GM21367 (cell line): ENCODE results near the gene FGD3.
"Not testable (repeated sequence)": the region's sequence is repeated elsewhere in the genome, so short reads cannot be mapped to it uniquely, and the experiment has no call there.

Experiments
- ATAC-seq: cut with Tn5 transposase; IDR thresholded peaks from one replicate; pipeline ENCODE4 v1.9.1; 2021; ENCODE audit not compliant: unreplicated experiment

FGD3 gene, protein sequence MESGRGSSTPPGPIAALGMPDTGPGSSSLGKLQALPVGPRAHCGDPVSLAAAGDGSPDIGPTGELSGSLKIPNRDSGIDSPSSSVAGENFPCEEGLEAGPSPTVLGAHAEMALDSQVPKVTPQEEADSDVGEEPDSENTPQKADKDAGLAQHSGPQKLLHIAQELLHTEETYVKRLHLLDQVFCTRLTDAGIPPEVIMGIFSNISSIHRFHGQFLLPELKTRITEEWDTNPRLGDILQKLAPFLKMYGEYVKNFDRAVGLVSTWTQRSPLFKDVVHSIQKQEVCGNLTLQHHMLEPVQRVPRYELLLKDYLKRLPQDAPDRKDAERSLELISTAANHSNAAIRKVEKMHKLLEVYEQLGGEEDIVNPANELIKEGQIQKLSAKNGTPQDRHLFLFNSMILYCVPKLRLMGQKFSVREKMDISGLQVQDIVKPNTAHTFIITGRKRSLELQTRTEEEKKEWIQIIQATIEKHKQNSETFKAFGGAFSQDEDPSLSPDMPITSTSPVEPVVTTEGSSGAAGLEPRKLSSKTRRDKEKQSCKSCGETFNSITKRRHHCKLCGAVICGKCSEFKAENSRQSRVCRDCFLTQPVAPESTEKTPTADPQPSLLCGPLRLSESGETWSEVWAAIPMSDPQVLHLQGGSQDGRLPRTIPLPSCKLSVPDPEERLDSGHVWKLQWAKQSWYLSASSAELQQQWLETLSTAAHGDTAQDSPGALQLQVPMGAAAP

DNA sequence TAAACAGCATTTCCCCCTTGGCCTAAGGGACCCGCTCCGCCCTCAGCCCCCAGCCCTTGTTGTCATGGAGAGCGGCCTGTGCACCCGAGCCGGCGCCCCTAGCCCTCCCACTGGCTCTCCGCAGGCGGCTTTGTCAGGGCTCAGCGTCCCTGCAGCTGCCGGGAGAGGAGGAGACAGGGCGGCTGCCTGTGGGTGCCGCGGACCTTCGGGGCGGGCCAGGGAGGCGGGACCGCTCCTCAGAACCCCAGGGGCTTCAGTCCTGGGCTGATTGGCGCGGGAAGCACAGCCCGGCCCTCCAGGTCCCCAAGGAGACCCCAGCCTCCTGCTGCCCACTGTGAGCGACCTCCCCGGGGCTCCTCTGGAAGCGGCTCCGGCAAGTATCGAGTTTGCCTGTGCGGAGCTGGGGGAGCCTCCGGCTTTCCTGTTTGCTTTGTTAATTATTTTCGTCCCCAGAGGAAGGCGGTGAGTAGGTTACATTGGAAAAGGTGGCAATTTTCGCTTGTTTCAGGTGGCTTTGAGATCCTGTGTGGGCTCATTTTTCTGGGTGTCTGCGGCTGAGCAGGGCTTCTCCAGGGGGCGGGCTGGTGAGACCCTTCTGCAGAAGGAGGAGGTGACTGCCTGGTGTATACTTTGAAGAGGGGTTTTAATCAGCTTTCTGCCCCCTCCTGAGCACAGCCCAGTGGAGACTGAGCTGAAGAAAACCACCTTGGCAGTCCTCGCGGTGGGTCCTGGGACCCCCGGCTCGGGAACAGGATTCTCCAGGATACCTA is at the start of gene FGD3:
TSS of gene FGD3 (plus strand) at position 256 of the 770 bp plus-strand sequence. CDS start 28,734 bp downstream, outside the sequence.
- ATAC-seq, result no peak

DNA sequence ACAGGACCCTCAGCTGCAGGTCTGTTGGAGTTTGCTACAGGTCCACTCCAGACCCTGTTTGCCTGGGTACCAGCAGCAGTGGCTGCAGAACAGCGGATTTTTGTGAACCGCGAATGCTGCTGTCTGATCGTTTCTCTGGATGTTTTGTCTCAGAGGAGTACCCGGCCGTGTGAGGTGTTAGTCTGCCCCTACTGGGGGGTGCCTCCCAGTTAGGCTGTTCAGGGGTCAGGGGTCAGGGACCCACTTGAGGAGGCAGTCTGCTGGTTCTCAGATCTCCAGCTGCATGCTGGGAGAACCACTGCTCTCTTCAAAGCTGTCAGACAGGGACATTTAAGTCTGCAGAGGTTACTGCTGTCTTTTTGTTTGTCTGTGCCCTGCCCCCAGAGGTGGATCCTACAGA is 42.2 kb upstream of the FGD3 start:
- not testable (repeated sequence) for ATAC-seq

DNA sequence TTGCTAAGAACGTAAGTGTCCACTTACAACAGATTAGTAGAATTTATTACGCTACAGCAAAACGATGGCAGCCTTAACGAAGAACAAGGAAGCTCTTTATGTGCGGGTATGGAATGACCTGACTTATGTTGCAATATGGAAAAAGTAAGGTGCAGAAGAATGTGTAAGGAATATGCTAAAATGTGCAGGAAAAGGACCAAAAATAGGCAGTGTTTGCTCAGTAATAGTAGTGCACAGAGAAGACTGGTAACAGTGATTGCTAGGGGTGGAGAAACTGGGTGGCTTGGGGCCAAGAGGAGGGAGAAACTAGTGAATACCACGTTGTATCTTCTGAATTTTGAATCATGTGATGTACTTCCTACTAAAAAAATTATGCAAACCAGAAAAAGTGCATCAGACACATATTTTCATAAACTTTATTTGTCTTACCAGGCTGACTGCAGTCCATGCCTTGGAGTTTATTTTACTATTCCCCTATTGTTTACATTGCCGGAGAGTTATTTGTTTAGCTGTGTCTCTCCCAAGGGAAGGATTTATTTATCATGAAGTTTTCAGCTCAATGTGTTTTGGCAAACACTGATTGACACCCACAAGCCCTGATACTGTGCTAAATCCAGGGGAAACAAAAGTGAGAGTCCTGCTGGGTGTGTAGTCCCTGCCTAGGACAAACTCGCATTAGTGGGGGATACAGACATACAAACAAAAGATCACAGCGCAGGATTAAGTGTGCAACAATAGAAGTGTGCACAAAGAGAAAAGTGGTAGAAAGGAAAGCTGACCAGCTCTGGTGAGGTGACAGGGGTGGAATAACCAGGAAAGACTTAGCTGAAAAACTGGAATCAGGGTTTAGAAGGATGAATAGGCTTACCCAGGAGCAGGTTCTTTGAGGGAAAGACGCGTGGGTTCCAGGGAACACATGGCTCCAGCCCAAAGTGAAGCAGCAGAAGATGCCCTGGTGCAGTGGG is 35.5 kb upstream of the FGD3 start:
- ATAC-seq, result no peak

DNA sequence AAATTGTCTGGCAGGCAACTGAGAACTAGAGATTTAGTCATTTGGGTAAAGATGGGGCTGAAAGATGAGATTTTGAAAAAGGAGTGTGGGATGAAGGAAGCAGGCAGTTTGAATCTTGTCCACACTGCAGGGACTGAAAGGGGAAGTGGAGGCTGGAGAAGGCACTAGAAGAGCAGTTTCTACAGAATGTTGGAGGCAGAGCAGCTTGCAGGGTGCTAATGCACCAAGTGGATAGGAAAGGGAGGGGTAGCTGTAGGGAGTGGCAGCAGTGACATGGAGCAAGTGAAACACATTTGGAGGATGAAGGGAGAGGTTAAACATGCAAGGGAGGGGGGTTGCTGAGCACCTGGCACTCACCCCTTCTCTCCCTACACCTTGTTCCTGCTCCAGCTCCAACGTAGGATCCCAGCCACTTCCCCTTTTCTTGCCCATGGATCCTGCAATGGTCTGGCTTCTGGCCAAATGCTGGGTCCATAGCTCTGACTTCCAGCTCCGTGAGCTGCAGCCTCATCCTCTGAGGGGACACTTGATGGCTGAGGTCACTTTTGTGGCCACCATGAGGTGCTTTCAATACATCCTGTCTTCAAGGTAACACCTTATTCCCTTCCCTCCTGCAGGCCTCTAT is 30.0 kb upstream of the FGD3 start:
- no peak for ATAC-seq

DNA sequence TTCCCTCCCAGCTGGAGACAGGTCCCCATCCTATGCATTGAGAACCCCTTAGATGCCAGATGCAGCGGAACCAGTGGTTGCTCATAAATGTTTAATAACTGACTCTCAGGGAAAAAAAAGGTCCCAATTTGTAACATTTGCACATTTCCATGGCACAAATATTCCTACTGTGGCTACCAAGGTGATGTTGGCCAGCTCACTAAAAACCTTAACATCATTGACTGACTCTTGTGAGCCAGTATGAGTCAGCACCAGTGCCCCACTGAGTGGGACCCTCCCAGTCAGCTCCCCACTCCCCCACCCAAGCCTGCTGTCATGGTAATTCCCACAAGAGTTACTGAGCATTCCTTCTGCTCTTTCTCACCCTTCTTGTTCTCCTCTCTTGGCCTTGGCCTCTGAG is 26.9 kb upstream of the FGD3 start:
- no peak for ATAC-seq

DNA sequence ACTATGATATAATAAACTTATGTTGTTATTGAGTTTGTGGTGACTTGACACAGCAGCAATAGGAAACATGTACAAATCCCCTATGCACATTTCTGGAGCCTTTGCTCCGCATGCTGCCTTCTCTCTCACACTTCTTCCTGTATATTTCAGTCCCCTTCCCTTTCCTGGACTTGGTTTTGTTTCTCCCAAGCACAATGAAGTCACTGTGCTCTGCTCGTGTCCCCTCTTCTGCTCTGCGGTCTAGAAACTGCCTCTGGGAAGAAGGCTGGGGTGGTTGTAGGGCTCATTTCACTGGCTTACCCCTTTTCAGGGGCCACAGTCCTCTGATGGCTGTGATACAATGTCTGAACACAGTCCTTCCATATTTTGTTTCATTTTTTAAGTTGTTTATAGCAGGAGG is 15.7 kb upstream of the FGD3 start:
- no peak for ATAC-seq

DNA sequence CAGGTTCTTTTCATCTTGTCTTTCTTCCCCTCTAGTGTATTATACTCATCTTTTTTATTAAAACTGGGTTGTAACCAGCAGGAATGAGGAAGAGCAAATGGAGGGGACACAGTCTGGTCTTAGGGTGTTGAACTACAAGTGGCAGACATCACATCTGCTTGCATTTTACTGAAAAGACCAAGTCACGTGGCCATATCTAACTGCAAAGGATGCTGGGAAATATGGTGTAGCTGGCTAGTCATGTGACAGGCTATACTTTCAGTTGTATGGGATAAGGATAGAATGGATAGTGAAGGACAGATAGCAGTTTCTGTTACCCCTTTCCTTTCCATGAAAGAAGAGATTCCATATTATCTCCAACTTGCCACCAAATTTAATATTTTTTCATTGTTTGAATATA is 13.0 kb upstream of the FGD3 start:
- no peak for ATAC-seq

DNA sequence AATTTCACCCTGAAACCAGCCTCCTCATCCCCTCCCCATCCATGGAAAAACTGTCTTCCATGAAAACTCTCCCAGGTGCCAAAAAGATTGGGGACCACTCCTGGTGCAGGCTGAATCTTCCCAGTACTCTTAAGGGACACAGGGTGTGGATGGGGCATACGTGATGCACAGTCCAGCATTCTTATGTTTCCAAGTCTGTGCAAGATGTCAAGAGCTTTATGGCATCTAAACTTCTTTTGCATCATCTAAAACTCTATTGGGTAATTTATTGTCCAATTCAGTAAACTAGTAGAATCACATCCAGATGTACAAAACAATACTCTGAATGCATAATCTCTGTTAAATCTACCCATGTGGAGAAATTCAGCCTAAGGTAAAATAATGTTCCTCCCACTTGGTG is 9.3 kb upstream of the FGD3 start:
- no peak for ATAC-seq

DNA sequence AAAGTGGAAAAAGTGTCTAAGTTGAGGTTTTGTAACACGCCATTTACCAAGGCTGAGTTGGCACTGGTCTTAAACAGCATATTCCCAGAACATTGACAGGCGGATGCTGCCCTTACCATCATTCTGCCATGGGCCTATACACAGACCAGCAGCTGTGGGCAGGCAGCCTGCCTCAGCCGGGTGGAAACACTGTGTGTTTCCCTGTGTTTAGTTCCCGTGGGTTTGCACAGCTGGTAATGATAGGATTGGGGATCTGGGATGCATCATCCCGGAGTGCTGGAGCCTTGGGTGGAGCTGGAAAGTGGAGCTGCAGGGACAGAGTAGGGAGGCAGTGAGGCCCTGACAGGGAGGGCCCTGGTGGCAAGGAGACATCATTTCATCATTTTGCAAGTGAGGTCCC is 5.5 kb upstream of the FGD3 start:
- no peak for ATAC-seq

DNA sequence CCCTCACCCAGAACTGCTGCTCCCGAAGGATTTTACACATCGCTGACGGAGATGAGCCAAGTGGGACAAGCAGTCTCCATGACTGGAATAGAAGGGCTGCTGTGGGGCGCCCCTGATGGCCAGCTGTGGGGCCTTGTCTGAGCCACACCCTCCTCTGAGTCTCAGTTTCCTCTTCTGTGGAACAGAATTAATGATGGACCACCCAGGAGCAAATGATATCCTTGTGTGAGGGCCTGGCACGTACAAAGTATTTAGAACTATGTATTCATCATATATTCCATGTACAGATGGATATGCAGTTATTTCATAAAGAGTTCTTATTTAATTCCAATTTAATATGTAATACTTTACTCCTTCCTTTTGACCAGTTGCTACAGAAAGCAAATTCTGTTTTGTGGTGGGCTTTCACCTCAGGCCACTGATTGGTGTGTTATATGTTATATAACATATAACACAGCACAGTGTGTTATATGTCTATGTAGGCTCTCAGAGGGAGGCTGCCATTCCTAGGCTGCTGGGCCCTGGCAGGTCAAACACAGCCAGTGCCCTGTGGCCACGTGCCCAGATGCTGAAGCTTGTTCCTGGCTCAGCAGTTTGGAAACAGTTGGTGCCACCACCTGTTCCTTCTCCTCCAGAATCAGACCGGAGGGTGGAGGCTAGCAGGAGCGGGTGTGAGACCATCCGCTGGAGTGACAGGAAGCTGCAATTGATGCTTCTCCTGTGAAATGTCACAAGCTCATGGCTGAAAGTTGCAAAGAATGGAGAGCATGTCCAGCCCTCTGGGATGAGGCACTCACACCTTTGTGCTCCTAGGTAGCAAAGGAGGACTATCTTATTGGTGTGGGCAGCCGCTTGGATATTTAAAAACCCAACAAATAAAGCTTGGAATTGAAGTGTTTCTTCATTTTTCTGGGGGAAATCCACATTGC is 4.4 kb upstream of the FGD3 start:
- ATAC-seq, result no peak

DNA sequence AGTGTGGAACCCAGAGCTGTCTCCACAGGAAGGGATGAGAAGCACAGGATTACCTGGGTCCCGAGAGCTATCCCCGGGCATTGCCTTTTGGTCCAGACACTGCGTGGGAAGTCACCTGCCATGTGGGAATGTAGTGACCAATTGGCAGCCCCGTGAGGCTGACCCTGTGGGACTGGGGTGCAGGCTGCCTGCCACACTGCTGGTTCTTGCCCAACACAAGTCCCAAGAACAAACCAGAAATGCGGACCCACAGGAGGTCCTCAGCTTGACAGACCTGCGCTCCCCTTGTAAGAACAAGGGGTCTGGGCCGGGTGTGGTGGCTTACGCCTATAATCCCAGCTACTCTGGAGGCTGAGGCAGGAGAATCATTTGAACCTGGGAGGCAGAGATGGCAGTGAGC is 2.4 kb upstream of the FGD3 start:
- ATAC-seq, result no peak

DNA sequence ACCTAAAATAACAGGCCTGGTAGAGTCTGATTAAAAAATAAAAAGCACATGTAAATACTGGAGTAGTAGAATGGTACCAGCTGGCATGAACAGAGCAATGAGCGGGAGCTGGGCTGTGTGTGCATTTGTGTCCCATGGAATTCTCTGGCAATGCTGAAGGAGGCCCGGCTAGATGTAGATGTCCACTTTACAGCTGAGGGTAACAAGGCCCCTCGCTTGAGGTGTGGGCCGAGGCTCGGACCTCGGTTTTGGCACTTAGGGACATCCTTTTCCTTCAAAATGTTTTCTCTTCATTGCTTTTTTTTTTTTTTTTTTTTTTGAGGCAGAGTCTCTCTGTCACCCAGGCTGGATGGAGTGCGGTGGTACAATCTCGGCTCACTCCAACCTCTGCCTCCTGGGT is 1.5 kb upstream of the FGD3 start:
- no peak for ATAC-seq

DNA sequence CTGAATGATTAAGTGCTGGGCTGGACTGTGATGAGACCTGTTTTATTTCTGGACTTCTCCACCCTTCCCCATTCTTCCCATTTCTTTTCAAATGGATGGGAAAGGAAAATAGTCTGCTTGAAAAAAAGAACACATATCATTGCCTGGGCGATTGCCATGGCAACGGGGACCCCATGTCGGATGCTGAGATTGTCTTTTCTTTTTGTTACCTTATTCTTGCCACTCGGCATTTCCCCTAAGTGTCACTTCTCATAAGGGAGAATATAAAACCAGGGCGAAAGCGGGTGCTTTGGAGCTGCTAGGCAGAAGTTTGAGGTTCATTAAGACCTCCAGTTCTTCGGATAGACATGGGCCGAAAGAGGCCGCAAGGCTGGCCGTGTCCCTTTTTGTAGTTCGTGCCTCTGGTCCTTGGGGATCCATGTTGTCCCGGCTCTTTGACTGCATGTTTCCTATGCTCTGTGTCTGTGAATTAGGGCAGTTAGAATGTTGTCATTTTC is 763 bp downstream of the FGD3 start:
- ATAC-seq, result no peak

DNA sequence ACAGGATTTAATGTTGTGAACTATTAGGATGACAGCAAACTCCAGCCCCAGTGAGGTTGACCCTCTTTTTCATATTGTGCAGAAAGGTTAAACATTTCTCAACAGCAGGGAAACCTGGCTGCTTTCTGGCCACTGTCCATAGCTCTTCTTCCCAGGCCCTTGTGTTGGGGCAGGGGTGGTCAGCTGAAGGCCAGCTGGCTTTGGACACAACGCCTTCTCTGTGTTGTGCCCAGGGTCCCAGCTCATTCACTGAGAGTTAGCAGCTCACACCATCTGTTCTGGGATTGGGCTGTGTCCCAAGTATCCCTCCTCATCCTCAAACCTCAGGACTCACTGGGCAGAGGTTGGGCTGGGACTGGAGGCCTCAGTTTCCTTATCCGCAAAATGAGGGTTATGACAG is 1.3 kb downstream of the FGD3 start:
- no peak for ATAC-seq

DNA sequence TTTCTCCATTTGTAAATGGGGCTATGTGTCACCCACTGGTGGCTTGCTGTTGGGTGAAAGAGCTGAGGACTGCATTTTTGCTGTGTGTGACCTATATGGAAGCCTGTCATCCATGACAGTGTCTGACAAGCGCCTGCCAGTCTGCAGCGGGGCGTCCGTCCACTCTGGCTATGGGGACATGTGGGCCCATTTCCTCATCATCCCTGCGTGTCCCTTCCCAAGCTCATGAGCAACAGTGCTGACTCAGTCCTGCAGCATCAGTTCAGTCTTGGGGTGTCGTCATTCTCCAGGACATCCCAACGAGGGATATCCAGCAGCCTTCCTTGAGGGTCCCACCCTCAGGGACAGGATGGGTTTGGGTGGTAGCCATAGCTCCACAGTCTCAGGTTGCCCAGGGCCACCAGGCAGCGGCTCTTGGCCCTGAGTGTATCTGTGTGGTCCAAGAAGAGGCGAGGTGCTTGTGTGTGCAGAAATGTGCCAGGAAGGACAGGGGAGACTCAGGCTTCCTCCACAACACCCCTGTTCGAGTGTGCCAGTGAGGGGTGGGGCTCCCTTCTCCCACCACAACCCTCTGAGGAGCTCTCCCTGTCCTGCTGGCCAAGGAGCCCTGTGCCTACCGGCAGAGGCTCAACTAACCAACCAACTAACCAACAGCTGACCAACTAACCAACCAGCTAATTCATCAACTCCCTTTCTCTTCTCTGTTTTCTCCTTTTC is 2.1 kb downstream of the FGD3 start:
- ATAC-seq, result no peak

DNA sequence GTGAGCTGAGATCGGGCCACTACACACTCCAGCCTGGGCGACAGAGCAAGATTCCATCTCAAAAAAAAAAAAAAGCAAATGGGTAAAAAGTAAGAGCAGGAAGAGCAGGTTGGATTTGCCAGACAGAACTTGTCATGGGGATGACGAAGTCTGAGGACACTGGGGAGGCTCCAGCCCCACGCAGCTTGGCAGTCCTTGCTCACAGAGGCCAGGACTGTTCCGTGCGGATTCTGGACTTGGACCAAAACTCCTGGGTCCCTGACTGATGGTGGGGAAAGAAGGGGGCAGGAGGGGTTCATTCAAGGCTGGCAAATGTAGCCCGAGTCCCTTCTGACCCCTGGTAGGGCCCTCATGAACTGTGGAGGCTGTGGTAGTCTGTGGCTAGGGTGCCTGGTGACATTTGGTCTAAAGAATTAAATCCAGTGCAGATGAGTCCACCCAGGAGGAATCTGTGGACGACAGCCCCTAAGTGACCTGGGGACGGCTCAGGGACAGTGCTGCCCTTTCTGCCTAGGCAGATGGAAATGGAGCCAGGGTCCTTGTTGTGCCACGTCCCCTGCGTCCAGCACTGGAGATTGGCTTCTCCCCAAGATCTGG is 3.1 kb downstream of the FGD3 start:
- ATAC-seq, result no peak

DNA sequence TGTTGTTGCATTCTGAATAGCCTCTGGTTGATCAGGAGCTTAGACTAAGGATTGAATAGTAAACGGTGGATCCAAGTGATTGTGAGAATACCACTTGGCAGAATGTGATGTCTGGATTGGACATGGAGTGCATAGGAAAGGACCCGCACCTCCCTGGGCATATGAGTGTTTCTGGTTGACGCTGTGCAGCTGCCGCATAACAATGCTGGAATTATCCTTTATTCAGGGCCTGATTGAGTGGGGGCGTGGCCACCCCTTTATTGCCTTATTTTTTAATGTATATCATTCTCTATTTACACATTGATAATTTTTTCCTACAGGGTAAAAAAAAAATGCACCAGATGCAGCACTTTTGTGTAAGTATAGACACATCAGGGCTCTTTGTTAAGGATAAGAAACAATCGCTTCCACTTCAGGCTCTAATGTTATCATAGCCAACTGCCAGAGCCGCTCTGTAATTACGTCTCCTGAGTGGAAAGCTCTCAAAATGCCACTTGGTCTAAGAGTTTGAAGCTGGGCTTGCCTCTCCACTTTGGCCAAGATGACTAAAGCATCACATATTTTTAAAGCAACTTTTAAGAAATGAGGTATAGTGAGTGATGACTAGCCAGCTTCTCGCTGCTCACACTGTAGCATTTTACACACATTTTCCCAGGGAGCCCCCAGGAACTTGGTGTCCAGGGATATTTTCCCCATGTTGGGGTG is 5.7 kb downstream of the FGD3 start:
- no peak for ATAC-seq
